ENCODE results near the gene MAG.
"Not testable (repeated sequence)": the region's sequence is repeated elsewhere in the genome, so short reads cannot be mapped to it uniquely, and the experiment has no call there.

The MAG gene

GRCh38 chr19:35346193-35347052 is 54.5 kb downstream of the MAG start:
- no peak for DNase-seq (ENCODE audit: low spot score)

- no peak for DNase-seq (ENCODE audit: low spot score)
These were observed 55.4 kb downstream of the MAG start, which contains the start of gene FFAR1 for GRCh38 chr19:35347171-35347929. TSS of gene FFAR1 (plus strand) at chr19:35347902. CDS start at chr19:35351552, 3,650 bp downstream.

DNA sequence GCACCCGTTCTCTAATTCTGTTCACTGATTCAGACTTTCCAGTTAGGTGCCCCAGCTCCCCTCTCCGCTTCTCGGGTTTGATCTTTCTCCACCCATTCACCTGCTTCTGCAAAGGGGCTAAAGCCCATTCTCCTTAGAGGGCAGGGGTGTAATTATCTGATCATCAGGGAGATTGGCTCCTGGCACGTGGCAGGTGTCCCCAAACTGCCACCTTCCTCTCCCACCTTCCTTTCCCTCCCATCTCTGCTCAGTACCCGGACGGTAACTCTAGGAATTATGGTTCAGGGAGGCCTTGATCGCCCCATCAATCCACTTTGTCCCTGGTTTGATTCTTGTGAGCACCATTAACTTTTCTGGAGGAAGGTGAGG is 56.0 kb downstream of the MAG start:
- no peak for DNase-seq (ENCODE audit: low spot score)

DNA sequence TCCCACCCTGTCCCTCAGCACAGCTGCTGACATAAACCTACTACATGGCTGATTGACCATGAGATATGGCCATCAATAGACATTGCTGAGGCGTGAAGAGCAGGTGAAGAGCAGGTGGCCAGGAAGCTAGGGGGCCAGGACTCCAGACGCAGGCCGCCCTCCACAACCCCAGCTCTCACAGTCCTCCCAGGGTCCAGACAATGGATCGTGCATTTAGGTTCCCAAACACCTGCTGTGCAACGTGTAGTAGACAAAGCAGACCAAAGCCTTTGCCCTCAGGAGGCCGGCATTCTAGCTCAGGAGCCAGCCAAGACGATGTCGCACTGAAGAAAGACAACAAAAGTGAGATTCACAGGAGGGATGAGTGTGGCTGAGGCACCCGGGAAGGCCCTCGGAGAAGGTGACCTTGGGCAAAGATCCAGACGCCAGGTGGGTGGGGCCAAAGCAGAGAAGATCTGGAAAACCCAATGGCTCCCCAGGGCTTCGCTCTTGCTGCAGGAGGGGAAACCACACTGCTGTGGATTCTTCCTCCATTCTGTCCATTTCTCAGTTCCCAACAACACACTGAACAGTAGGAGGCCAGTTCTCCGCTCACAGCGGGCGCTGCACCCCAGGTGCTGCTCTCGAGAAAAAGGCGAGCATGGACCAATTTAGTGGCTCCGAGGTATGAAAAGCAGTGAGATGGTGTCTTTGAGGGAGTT is 57.1 kb downstream of the MAG start:
- DNase-seq (ENCODE audit: low spot score) = no peak

DNA sequence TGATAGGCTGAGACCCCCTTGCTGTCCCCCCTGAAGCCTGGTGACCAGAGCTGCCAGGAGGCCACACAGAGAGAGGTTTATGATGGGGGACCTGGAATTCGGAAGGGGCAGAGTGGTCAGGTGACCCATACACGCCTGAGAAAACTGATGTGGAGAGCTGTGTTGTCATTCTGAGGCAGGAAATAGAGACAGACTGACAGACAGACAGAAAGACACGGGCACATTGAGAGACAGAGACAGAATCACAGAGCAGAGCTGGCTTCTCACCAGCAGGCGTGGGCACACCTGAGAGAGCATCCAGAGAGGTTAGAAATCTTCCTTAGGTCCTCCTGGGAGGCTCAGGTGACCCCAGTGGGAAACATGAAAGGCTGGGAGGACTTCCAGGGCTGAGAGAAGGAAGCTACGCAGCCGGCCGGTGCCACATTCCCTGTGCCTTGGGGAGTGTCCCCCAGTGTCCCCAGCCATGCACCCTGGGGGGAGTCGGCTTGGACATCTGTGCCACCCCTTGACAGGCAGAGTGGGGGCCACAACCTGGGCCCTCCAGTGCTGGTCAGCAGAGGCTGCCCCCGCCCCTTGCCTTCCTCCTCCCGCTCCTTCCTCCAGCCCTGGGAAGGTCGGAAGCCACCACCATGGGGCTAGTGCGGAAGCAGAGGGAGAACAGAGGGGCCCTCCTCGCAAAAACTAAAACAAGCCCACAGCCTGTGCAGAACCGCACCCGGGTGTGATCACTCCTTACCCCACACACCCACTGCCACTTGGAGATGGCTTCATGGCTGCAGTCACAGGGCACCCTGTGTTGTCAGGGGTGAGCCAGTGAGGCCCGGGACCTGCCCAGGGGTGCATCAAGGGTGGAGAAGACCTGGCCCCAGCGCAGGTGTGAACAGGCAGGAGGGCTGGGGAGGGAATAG is 57.9 kb downstream of the MAG start:
- DNase-seq (ENCODE audit: low spot score) = no peak

DNA sequence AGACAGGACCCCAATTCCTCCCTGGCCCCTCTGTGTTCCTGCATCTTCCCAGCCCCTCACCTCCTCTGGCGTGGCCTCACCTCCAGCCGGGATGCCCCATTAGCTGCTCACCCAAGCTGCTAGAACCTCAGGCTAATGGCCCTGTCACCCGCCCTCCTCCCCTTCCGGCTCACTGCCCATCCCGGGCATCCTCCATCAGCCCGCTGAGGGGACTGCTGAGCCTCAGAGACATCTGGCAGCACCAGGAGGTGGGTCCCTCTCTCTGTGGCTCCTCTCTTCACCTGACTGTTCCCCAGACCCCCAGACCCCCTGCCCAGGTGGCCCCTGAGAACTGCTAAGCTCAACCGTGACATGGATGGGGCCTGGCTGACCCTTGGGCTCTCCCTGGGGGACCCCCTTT is 58.6 kb downstream of the MAG start:
- DNase-seq (ENCODE audit: low spot score) = no peak

GRCh38 chr19:35351411-35352176 is 59.6 kb downstream of the MAG start:
- DNase-seq (ENCODE audit: low spot score) = no peak

DNA sequence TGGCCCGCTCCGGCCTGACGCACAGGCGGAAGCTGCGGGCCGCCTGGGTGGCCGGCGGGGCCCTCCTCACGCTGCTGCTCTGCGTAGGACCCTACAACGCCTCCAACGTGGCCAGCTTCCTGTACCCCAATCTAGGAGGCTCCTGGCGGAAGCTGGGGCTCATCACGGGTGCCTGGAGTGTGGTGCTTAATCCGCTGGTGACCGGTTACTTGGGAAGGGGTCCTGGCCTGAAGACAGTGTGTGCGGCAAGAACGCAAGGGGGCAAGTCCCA is 60.2 kb downstream of the MAG start:
- no peak for DNase-seq (ENCODE audit: low spot score)

GRCh38 chr19:35352448-35353304 is 60.7 kb downstream of the MAG start:
- DNase-seq (ENCODE audit: low spot score) = peak; percentile 97

DNA sequence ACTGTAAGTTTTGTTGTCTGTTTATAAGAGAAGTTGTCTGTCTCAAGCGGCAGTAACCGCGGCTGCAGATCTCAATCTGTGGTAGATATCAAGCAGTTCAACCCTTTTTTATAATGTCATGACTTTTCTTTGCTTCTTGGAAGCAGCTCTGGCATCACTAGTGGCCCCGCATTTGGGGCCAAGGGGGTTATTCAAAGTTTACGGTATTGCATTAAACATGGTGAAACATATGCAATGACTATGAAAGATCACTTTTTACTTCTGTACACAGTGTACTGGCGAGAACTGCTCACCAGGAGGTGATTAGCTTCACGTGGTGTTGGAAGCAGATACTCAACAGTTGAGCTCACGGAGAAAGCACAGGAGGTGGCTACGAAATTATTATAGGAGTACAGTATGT is 61.7 kb downstream of the MAG start:
- no peak for DNase-seq (ENCODE audit: low spot score)

DNA sequence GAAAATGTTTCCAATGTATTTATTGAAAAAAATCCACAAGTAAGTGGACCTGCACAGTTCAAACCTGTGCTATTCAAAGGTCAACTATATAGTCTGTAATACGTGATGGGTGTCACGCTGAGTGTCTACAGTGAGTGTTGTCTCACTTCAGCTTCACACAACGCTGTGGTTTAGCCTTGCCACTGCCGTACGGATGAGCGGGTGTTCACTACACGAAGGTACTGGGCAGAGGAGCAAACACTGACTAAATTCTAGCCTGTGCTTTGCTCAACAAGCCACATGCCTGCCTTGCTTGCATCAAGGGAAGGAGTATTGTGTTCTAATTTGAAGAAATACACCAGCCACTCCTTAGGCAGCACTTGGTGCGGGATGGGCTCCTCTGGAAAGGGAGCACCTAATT is 62.9 kb downstream of the MAG start:
- no peak for DNase-seq (ENCODE audit: low spot score)

DNA sequence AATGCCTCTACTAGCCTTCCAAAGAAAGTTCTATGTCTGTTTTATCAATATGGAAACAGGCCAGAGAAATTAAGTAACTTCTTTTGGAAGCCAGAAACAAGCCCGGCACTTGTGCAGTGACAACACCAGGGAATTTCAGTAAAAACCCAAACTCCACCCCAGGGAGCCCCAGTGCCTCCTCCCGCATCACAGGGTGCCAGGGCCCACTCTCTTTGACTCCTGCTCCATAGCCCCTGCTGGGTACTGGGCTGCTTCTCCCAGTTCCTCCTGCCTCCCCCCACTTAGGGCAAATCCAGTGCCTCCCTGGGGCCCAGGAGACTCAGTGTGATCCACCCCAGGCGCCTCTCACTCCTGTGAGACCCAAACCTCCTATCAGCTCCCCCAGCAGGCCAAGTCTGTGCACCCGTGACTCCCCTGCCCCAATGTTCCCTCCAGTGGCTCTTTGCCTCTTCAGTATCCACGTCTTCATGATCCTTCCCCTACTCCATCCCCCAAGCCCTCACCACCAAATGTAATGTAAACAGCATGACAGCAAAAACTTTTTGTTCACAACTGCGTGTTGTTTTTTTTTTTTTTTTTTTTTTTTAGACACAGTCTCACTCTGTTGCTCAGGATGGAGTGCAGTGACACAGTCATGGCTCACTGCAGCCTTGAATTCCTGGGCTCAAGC is 64.0 kb downstream of the MAG start:
- no peak for DNase-seq (ENCODE audit: low spot score)

DNA sequence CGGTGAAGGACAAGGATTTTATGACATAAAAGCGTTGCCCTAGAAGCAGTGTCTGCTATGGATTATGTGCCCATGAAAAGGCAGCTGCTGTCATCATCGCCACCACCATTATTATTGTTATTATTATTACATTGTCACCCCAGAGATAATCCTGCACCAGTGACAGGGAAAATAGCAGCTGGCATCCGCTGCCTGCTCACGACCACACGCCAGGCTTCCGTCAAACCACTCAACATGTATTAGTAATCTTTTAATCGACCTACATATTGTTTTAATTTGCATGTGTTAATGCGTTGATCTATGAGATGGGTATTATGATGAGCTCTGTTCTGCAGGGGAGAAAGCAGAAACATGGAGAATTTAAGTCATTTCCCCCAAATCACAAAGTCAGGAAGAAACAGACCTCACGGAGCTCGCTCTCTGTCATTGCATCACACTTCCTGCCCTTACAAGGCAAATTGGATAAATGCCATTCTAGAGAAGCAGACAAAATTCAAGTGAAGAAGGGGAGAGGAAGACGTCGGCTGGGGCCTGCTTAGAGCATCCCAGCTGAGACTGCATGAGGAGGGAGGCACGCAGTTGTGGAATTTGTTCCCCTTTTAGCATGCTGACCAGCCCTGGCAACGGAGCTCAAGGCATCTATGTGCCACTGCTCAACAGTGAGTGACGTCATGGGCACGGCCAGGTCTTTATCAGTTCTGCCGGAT is 66.1 kb downstream of the MAG start, which contains the start of gene FFAR3:
TSS of gene FFAR3 (plus strand) at position 594 of the 707 bp plus-strand sequence. CDS start 431 bp downstream, outside the sequence.
- no peak for DNase-seq (ENCODE audit: low spot score)

DNA sequence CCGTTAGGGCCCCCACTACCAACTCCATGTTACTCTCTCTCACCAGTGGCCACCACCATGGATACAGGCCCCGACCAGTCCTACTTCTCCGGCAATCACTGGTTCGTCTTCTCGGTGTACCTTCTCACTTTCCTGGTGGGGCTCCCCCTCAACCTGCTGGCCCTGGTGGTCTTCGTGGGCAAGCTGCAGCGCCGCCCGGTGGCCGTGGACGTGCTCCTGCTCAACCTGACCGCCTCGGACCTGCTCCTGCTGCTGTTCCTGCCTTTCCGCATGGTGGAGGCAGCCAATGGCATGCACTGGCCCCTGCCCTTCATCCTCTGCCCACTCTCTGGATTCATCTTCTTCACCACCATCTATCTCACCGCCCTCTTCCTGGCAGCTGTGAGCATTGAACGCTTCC is 66.9 kb downstream of the MAG start:
- DNase-seq (ENCODE audit: low spot score) = not testable (repeated sequence)

GRCh38 chr19:35359395-35359794 is 67.4 kb downstream of the MAG start:
- DNase-seq (ENCODE audit: low spot score) = not testable (repeated sequence)

DNA sequence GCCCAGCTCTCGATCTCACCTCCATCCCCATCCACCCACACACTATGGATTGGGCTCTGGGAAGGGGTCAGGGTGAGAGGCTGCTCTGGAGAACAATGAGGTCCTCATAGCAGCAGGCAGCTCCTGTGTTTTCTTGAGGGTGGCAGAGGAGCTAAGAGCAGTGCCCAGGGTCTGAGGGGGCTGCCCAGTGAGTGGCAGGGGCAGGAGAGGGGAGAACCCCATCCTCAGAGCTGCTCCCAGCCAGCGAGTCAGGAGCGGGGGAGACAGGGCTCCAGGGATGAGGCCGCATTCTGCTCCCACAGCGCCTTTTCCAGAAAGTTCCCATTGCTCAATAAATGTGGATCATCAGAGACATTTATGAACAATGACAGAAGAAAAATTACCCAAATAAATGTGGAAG is 68.1 kb downstream of the MAG start:
- not testable (repeated sequence) for DNase-seq (ENCODE audit: low spot score)

- DNase-seq (ENCODE audit: low spot score) = no peak
These were observed 69.0 kb downstream of the MAG start for GRCh38 chr19:35360880-35361420.

GRCh38 chr19:35362261-35363000 is 70.5 kb downstream of the MAG start:
- no peak for DNase-seq (ENCODE audit: low spot score)
